ENCODE measurements around the gene LEAP2.

Gene LEAP2

DNA sequence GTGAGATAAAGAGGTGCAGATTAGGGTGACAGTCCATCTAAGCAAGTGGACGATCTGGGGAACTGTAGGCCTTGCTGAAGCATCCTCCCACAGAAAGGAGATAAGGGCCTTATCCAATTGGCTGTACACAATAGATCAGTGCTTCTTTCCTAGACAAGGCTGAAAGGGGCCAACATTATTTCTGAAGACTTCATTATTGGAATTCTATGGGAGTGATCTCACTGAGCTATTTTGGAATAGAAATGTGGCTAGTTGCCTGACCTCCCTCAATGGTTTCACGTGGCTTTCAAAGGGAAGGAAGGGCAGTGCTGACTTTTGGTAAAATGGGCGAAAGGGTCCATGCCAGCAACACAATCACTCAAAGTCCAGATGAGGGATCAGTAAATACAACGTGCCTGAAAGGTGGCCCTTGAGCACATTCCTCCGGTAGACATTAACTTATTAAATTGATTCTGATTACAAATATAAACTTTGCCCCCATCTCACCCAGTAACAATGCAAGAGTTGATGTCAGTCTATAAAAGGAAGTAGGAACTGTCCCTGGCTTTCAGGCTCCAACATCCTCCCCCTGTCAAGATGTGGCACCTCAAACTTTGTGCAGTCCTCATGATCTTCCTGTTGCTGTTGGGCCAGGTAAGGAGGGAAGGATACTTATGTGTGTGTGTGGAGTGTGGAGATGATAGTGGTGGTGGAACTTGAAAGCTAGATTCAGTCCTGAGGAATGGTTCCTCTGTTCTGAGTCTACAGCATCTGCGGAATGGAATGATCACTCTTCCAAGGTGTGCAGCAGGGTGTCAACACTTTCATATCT, at the start of gene LEAP2:
Gene LEAP2, plus strand, starts transcription at position 550 of the 811 bp plus-strand sequence. Its CDS starts 27 bp downstream, at position 577.
- DNase-seq: no peak

- no peak for DNase-seq
Observed at GRCh38 chr5:132824426-132824825, 49.0 kb upstream of the LEAP2 start.

GRCh38 chr5:132825033-132825833, 48.2 kb upstream of the LEAP2 start:
- no peak for DNase-seq

DNA sequence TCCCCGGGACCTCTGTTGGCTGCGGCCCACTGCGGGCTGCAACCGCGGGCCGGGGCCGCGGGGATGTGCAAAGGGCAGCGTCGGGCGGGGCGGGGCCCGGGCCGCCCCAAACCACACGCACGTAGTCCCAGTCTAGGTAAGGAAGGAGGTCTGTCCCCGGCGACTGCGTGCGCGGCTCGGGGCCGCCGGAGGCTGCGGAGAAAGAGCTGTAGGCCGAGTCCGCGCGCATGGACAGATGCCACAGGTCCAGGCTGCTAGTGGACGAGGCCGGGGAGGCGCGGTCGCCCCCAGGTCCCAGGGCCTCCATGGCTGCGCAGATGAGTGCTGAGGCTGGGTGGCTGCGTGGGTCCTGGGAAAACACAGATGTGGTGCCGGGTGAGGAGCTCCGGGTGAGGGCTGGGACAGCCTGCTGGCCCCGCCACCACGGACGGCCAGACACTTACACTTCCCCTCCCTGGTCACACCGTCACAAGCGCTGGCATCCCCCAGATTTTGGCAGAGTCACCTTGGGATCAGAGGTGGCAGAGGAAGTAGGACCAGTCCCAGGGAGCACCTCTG, 47.6 kb upstream of the LEAP2 start:
- DNase-seq: no peak

DNA sequence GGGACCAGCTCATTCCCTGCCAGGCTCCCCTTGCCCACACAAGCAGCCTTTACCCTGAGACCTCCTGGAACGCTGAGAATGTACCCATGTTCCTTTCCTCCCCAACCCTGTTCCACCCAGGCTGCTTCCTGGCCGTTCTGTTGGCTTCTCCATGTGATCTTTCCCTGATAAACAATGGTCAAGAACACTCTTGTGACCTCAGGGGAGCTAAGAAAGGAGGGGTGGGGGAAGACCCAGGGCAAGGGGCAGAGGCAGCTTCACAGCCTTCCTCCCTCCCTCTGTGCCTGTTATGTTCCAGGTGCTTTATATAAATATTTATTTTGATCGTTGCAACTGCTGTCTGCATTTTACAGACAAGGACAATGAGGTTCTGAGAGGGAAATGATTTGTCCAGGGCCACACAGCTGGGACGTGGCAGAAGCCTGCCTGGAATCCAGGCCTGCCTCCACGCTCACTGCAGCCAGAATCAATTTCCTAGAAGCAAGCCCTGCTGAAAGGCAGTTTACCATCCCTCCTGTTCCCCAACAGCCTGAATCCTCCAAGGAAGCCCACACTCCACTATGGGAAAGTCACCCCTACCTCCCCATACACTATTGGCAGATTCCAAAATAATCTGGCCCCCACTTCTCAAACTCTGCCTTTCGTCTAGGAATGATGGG, 46.9 kb upstream of the LEAP2 start:
- no peak for DNase-seq

GRCh38 chr5:132827943-132828673, 45.4 kb upstream of the LEAP2 start:
- no peak for DNase-seq

GRCh38 chr5:132828846-132829494, 44.5 kb upstream of the LEAP2 start:
- no peak for DNase-seq

- DNase-seq: peak; percentile 8 to 74
Observed at GRCh38 chr5:132829742-132830435, 43.6 kb upstream of the LEAP2 start.

DNA sequence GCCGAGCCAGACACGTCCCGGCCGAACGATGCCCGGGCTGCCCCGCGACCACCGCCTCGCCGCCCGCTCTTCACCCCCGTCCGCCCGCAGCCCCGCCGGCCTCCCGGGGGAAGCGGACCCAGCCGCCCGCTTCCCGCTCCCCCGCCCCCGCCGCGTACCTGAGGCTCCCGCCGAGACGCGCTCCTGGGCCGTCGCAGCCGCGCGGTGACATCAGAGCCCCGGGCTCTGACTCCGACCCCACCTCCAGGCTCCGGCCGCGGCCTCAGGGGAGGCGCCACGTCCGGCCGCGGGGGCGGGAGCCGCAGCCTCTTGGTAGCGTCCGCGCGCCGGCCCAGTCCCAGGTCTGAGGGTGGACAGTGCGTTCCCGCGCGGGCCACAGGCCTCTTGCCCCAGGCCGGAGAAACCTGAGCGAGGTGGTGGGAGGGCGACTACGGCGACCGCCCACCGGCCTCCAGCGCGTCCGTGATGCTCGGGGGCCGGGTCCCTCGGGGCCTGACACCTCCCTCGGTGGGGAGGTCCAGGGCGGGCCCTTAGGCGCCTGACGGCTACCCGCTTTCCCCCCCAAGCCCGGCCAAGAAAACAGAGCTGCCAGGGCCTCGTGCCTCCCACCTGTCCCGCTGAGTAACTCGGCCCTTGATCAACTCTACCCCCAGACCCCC, 42.9 kb upstream of the LEAP2 start, which contains the start of gene SHROOM1:
Gene SHROOM1, minus strand, starts transcription at position 212 of the 659 bp plus-strand sequence. CDS start 4,507 bp downstream, outside the sequence.
- peak in 1 of 2 experiments; percentile 56 for DNase-seq

- no peak for DNase-seq
Observed at GRCh38 chr5:132831095-132831860, 42.2 kb upstream of the LEAP2 start.

- no peak for DNase-seq
Observed at GRCh38 chr5:132832612-132833011, 40.9 kb upstream of the LEAP2 start.

GRCh38 chr5:132834057-132834456, 39.4 kb upstream of the LEAP2 start:
- no peak for DNase-seq

DNA sequence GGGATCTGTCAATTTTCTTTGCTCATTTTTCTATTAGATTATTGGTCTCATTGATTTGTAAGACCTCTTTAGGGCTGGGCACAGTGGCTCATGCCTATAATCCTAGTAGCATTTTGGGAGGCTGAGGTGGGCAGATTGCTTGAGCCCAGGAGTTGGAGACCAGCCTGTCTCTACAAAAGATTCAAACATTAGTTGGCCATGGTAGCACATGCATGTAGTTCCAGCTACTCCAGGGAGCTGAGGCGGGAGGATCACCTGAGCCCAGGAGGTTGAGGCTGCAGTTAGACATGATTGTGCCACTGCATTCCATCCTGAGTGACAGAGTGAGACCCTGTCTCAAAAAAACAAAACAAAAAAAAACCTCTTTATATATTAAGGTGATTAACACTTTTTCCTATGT, 36.6 kb upstream of the LEAP2 start:
- DNase-seq: no peak

GRCh38 chr5:132837868-132838267, 35.6 kb upstream of the LEAP2 start:
- no peak for DNase-seq

DNA sequence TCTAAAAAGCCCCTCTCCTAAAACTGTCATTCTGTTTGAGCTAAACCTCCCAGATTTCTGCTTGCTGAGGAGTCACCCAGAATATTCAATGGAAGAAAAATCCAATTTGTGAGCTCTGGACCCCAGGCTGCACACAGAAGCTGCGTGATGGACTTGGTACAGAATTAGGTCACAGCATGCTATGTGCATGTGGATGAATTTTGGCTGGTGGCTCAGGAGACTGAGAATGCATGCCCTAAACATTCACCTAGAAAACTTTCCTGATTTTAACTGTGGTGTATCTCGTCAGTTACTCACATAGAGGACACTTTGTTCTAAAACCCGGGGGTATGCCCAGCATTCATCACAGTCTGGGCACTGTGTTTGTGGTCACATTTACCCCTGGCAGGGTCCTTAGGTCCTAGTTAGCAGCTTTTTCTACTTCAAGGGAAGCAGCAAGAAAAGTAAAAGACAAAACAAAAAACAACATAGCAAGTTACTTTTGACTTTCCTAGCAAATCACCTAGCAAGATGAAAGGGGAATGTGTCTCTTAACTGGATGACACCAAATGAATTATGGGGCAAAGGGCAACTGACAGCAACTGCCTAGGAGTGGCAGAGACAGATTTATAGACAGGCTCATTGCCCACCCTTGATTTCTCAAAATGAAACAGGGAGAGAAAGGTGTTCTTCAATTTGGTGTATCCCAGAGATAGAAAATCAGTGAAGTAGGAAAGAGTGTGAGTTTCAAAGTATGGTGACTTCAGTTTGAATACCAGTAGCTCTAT, 34.8 kb upstream of the LEAP2 start:
- no peak for DNase-seq

- no peak for DNase-seq
Observed at GRCh38 chr5:132839426-132840301, 33.8 kb upstream of the LEAP2 start.

GRCh38 chr5:132840313-132840712, 33.2 kb upstream of the LEAP2 start:
- DNase-seq: no peak

DNA sequence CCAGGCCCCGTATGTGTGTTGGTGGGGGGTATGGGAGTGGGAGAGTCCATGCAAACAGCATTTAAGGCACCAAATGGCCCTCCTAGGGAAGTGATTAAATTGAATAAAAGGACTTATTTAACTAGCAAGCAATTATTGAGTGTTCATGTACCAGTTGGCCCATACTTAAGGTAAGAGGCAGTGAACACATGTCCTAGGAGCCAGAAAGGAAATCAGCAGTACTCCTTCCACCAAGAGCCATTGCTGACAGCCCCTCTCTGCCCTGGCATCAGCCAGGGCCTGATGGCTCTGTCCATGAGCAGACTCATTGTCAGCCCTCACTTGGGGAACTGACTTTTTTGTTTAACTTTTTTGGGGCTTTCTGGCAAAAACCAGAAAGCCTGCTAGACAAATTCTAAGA, 32.6 kb upstream of the LEAP2 start:
- DNase-seq: no peak
